Measurements from ENCODE around the gene PPARD.

DNA sequence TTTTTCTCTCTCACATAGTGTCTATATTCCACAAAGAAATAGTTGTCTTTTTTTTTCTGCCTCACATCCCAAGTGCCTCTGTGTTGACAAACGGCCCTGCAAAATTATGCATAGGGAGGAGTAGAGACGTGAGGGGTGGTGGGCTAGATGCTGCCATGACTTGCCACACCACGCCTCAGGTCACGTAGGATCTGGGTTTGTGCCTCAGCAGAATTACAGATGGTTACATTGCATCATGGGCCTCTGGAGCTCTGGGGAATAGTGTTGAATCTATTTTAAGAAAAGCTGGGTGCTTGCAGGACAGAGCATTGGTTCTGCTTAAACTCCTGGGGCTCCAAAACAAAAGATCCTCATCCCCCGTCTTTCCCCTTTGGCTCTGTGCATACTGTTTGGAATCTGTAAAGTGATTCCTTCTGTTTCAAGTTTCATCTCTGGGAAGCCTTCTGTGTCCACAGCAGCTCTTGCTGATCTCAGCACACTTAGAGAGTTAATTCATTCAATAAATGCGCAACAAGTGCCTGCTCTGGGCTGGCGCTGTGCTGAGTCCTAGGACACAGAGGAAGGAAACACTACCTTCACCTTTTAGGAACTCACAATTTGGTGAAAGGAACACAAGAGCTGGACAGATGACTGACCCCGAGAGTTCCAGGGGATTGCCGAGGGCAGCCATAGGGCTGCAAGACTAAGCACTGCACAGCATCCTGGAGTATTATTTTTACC is 112.2 kb downstream of the PPARD start:
- TF ChIP-seq, protein P1, sequence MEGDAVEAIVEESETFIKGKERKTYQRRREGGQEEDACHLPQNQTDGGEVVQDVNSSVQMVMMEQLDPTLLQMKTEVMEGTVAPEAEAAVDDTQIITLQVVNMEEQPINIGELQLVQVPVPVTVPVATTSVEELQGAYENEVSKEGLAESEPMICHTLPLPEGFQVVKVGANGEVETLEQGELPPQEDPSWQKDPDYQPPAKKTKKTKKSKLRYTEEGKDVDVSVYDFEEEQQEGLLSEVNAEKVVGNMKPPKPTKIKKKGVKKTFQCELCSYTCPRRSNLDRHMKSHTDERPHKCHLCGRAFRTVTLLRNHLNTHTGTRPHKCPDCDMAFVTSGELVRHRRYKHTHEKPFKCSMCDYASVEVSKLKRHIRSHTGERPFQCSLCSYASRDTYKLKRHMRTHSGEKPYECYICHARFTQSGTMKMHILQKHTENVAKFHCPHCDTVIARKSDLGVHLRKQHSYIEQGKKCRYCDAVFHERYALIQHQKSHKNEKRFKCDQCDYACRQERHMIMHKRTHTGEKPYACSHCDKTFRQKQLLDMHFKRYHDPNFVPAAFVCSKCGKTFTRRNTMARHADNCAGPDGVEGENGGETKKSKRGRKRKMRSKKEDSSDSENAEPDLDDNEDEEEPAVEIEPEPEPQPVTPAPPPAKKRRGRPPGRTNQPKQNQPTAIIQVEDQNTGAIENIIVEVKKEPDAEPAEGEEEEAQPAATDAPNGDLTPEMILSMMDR (IDR thresholded peaks at IDR 0.05) = no peak
- TF ChIP-seq POLR2A (IDR thresholded peaks at IDR 0.05) = no peak
